OCI-LY3 (cell line): Measurements from ENCODE around the gene GAB2.

Experiments
- CTCF ChIP-seq: fragments of 200-600, 300-600 bp; sonication (generic); IDR thresholded peaks from 2 replicates; pipeline ENCODE4 v1.5.1; 2014; ENCODE audit warnings: antibody characterized with exemption, low read length, low read depth
- EZH2phosphoT487 ChIP-seq: fragments of 200-600 bp; shearing (Covaris generic); IDR thresholded peaks from 2 replicates; pipeline ENCODE4 v1.6.1; 2018; ENCODE audit warnings: antibody characterized with exemption, mixed run types, low read depth

GRCh38 chr11:78241475-78241874 is 176.1 kb downstream of the GAB2 start:
- TF ChIP-seq CTCF (no peak), EZH2phosphoT487 (no peak)
